HCT116 (cell line): ENCODE results near the gene FAAP100.

Source experiments
- ATF3 ChIP-seq: IDR thresholded peaks from 2 replicates; pipeline ENCODE4 v1.6.1; 2012
- CBX3 ChIP-seq: IDR thresholded peaks from 2 replicates; pipeline ENCODE4 v1.6.1; 2012; ENCODE audit warnings: low read depth
- CEBPB ChIP-seq: IDR thresholded peaks from 2 replicates; pipeline ENCODE4 v1.6.1; 2012; ENCODE audit warnings: low read depth
- CTCF ChIP-seq, 3 experiments: fragments of 200-600 bp in 1 of 3; sonication (generic) in 1 of 3; IDR thresholded peaks in 2 of 3; conservative IDR thresholded peaks in 1 of 3; 2 replicates each; pipeline ENCODE4 v1.5.1; 2012 to 2017; ENCODE audit warnings: low read depth in 2 of 3, low read length in 2 of 3, antibody characterized with exemption in 1 of 3, borderline replicate concordance in 1 of 3, control low read depth in 1 of 3, mild to moderate bottlenecking in 1 of 3, mixed read lengths in 1 of 3, mixed run types in 1 of 3, moderate library complexity in 1 of 3; ENCODE audit not compliant: insufficient read depth in 1 of 3
- EGR1 ChIP-seq: IDR thresholded peaks from 2 replicates; pipeline ENCODE4 v1.6.1; 2012; ENCODE audit warnings: low read depth
- EZH2 ChIP-seq: fragments of 200-600 bp; sonication (generic); IDR thresholded peaks from 2 replicates; pipeline ENCODE4 v1.6.1; 2017; ENCODE audit warnings: antibody characterized with exemption, mixed run types
- EZH2phosphoT487 ChIP-seq: fragments of 200-600 bp; IDR thresholded peaks from 2 replicates; pipeline ENCODE4 v1.6.1; 2018; ENCODE audit warnings: antibody characterized with exemption, borderline replicate concordance
- MAX ChIP-seq: IDR thresholded peaks from 2 replicates; pipeline ENCODE4 v1.6.1; 2012
- POLR2A ChIP-seq: IDR thresholded peaks from 2 replicates; pipeline ENCODE4 v1.7.0; 2011; ENCODE audit warnings: borderline replicate concordance; ENCODE audit not compliant: insufficient read depth, insufficient read length; ENCODE audit errors: extremely low read depth
- POLR2AphosphoS5 ChIP-seq: IDR thresholded peaks from 2 replicates; pipeline ENCODE4 v1.6.1; 2011; ENCODE audit warnings: mild to moderate bottlenecking, low read depth, low read length, moderate library complexity
- RAD21 ChIP-seq: IDR thresholded peaks from 2 replicates; pipeline ENCODE4 v1.6.1; 2012; ENCODE audit warnings: low read depth, mild to moderate bottlenecking
- REST ChIP-seq: IDR thresholded peaks from 2 replicates; pipeline ENCODE4 v1.6.1; 2012; ENCODE audit warnings: low read depth
- ZFX ChIP-seq: fragments of 450-650 bp; IDR thresholded peaks from 2 replicates; pipeline ENCODE4 v1.6.1; 2017
- TF ChIP-seq, protein P1 (sequence below): IDR thresholded peaks from 2 replicates; pipeline ENCODE4 v1.6.1; 2011; ENCODE audit warnings: mild to moderate bottlenecking, low read length, moderate library complexity; ENCODE audit not compliant: insufficient replicate concordance; ENCODE audit errors: extremely low read depth

- no peak for TF ChIP-seq EZH2
- TF ChIP-seq POLR2AphosphoS5: no peak
- TF ChIP-seq CTCF (IDR thresholded peaks at IDR 0.05 in 2 of 3, conservative IDR thresholded peaks at IDR 0.05 in 1 of 3; ENCODE audit: borderline replicate concordance in 1 of 3, insufficient read depth in 1 of 3, low read depth in 2 of 3, low read length in 2 of 3): peak; percentile 75 to 96 (median 92)
- TF ChIP-seq, protein P1, sequence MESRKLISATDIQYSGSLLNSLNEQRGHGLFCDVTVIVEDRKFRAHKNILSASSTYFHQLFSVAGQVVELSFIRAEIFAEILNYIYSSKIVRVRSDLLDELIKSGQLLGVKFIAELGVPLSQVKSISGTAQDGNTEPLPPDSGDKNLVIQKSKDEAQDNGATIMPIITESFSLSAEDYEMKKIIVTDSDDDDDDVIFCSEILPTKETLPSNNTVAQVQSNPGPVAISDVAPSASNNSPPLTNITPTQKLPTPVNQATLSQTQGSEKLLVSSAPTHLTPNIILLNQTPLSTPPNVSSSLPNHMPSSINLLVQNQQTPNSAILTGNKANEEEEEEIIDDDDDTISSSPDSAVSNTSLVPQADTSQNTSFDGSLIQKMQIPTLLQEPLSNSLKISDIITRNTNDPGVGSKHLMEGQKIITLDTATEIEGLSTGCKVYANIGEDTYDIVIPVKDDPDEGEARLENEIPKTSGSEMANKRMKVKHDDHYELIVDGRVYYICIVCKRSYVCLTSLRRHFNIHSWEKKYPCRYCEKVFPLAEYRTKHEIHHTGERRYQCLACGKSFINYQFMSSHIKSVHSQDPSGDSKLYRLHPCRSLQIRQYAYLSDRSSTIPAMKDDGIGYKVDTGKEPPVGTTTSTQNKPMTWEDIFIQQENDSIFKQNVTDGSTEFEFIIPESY: no peak
- TF ChIP-seq ZFX: no peak
- no peak for TF ChIP-seq REST
- peak; percentile 91 for TF ChIP-seq RAD21
- TF ChIP-seq EGR1: no peak
- TF ChIP-seq CEBPB: no peak
- no peak for TF ChIP-seq MAX
- no peak for TF ChIP-seq POLR2A
- no peak for TF ChIP-seq EZH2phosphoT487
- TF ChIP-seq ATF3: no peak
- TF ChIP-seq CBX3: no peak
These were observed 49.5 kb upstream of the FAAP100 start for GRCh38 chr17:81601525-81602120.
